GM12892 (cell line): ENCODE measurements around the gene TRMO. TPM values are rescaled to one million over a fixed set of nuclear protein-coding genes. Genes with fewer than 3 reads are reported as not detected.
A peak's percentile ranks its signal among the peaks of the same experiment; 100 is the strongest.
"Not testable (repeated sequence)": the region's sequence is repeated elsewhere in the genome, so short reads cannot be mapped to it uniquely, and the experiment has no call there.

Experiments used
- DNase-seq: peaks from one replicate; pipeline ENCODE4 v3.0.0; 2011; ENCODE audit not compliant: insufficient read length
- FAIRE-seq: peaks from 2 replicates; lab custom pipeline; 2011; peaks lifted over from hg19 to GRCh38; lab: Jason Lieb, UNC
- POLR2A ChIP-seq: IDR thresholded peaks from 2 replicates; pipeline ENCODE4 v1.6.1; 2011; ENCODE audit warnings: low read depth, low read length, control low read depth
- POLR2AphosphoS5 ChIP-seq: IDR thresholded peaks from 2 replicates; pipeline ENCODE4 v1.6.1; 2011; ENCODE audit warnings: low read depth, low read length, control low read depth
- TAF1 ChIP-seq: IDR thresholded peaks from 2 replicates; pipeline ENCODE4 v1.6.1; 2011; ENCODE audit warnings: low read depth, mild to moderate bottlenecking, control low read depth, low read length, borderline replicate concordance
- polyA plus RNA-seq: library from polyadenylated mRNA; unstranded; fragments of >200 nt; gene quantifications from one replicate; pipeline ENCODE4 v1.2.1, GENCODE V29; 2012; ENCODE audit warnings: missing spikeins, inconsistent platforms; ENCODE audit not compliant: missing spikeins

The TRMO gene
- polyA plus RNA-seq: 7.7 TPM

GRCh38 chr9:97921959-97922724, at the start of gene TRMO:
TRMO (minus strand) TSS chr9:97922500; CDS start chr9:97922493, 7 bp downstream.
- TF ChIP-seq POLR2AphosphoS5: peak; percentile 88
- peak; percentile 61; the same call in 1 of the 2 replicates for TF ChIP-seq TAF1
- peak; percentile 95 for TF ChIP-seq POLR2A
- peak; percentile 99 for FAIRE-seq
- peak; percentile 76 for DNase-seq

DNA sequence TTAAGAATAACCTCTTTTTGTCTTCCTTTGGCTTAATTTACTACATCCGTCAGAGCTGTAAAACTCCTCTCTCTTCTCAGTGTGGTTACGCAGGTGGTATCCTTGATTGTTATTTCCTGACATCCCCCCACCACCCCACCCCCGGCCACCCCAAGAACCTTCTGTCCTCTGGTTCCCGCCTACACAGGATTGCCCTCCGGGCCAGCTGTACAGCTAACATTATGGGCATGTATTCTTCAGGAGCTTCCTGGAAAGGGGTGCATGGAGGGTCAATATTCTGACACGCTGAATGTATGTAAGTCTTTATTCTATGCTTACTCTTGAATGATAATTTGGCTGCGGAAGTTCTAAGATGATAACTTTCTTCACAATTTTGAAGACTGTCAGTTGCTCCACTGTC, 47.9 kb upstream of the TRMO start:
- FAIRE-seq (no peak), DNase-seq (no peak)
- TF ChIP-seq TAF1 (no peak), POLR2AphosphoS5 (no peak), POLR2A (no peak)

DNA sequence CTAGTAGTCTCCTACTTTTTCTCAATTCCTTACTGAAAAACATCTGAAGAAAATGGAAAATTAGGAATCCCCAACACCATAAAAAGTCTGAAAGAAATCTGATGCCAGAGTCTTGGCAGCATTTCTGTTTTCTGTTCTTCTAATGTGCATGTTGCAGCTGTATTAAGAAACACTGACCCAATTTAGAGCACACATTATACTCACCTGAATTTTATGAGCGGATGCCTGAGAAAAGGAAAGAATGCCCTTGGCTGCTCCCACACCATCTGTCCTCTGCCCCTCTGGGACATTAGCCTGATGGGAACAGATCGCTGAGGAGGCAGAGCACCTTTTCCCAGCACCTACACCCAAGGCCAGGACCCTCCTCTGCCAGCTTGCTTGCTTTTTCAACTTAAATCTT, 46.7 kb upstream of the TRMO start:
- no peak for DNase-seq
- FAIRE-seq: no peak
- TF ChIP-seq TAF1: no peak
- TF ChIP-seq POLR2AphosphoS5: no peak
- no peak for TF ChIP-seq POLR2A

- TF ChIP-seq TAF1 (no peak), POLR2A (no peak), POLR2AphosphoS5 (no peak)
- no peak for DNase-seq
Measured at GRCh38 chr9:97966493-97966892, 44.2 kb upstream of the TRMO start.

DNA sequence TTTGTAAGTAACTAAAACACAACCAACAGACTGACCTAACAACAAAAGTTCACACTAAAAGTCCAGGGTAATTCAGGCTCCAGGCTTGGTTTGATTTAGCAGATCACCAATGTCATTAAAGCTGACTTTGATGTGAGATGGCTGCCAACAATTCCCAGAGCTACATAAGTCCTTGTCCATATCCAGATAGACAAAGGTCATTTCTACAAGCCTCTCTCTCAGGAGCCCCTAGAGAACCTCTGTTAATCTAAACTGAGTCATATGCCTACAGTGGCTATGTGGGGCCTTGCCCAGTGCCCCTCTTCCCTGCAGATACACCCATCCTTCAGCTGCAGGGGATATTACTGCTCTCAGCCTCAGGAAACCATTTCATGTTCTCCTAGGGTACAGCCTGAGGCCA, 42.6 kb upstream of the TRMO start:
- no peak for TF ChIP-seq TAF1
- TF ChIP-seq POLR2A: no peak
- TF ChIP-seq POLR2AphosphoS5: no peak
- no peak for DNase-seq
- no peak for FAIRE-seq

More at GRCh38 chr9:97966493-97966892, 44.2 kb upstream of the TRMO start:
- FAIRE-seq: no peak

GRCh38 chr9:97963232-97963631, 40.9 kb upstream of the TRMO start:
- TF ChIP-seq TAF1: no peak
- no peak for TF ChIP-seq POLR2AphosphoS5
- TF ChIP-seq POLR2A: no peak
- FAIRE-seq (no peak), DNase-seq (no peak)

- FAIRE-seq: no peak
- TF ChIP-seq POLR2AphosphoS5 (no peak), TAF1 (no peak), POLR2A (no peak)
- no peak for DNase-seq
Measured at GRCh38 chr9:97962575-97962974, 40.3 kb upstream of the TRMO start.

DNA sequence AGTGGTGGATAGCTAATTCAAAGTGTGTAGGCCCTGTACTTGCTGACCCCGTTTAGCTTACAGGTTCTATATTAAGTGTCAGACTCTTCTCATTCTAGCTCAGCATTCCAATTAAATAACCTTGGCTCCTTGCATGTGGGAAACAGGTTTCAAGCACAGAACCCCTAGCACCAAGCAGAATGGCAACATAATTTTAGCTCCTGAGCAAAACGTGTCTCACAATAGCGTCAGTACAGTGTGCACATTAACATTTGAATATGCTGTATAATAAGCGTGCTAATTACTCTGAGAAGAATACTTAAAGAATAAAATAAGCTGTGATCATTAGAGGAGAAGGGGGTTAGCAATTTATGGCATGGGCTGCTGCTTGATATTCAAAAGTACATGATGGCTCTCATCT, 39.8 kb upstream of the TRMO start:
- no peak for FAIRE-seq
- TF ChIP-seq POLR2A (no peak), POLR2AphosphoS5 (no peak), TAF1 (no peak)
- DNase-seq: no peak

- TF ChIP-seq POLR2A: no peak
- no peak for TF ChIP-seq POLR2AphosphoS5
- TF ChIP-seq TAF1: no peak
- no peak for DNase-seq
- FAIRE-seq: no peak
Measured at GRCh38 chr9:97961361-97961760, 39.1 kb upstream of the TRMO start.

DNA sequence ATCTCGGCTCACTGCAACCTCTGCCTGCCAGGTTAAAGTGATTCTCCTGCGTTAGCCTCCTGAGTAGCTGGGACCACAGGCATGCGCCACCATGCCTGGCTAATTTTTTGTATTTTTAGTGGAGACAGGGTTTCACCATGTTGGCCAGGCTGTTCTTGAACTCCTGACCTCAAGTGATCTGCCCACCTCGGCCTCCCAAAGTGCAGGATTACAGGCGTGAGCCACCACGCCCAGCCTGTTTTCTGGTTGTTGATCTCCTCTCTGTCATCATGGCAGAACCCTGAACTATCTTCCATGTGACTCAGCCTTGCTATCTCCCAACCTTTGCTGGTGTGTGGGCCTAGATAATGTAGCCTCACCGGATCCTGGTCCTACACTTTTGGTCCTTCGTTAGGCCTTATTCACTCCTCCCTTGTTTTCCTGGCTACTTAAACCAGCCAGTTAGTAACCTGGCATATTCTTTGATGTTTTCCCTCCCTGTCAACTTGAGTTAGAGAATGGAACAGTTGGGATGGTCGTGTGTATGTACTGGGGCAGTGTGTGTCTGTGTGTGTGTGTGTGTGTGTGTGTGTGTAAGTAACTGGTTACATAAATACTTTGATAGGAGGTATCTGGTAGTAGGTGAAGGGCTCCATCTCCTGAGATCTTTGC, 38.5 kb upstream of the TRMO start:
- not testable (repeated sequence) for DNase-seq, FAIRE-seq

DNA sequence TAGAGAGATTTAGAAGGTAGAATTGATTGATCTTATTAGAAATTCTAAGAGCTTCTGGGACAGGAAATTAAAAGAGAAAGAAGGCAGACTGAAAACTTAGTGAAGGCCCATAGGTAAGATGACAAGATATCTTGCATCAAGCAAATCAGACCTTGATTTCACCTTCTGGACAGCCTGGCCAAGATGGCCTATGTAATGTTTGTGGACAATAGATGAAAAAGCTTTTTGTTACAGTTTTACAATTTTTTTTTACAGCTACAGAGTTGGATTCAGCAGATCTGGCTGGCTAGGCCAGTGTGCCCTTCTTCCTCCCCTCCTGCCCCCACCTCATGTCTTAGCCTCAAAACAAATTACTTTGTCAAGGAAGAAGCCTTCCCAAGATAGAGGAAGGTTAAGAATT, 37.3 kb upstream of the TRMO start:
- TF ChIP-seq POLR2A: no peak
- no peak for TF ChIP-seq TAF1
- no peak for TF ChIP-seq POLR2AphosphoS5
- DNase-seq (no peak), FAIRE-seq (no peak)
